GM12878 (cell line): ENCODE measurements around the gene TBX10. TPM values are rescaled to one million over a fixed set of nuclear protein-coding genes. Genes with fewer than 3 reads are reported as not detected.
A peak's percentile ranks its signal among the peaks of the same experiment; 100 is the strongest.

ENCODE experiments used
- ASH2L ChIP-seq: fragments of 300-600, 200-600 bp; sonication (generic); IDR thresholded peaks from 2 replicates; pipeline ENCODE4 v1.6.1; 2017; ENCODE audit warnings: low read depth, mild to moderate bottlenecking, borderline replicate concordance
- BCL3 ChIP-seq: IDR thresholded peaks from 2 replicates; pipeline ENCODE4 v1.6.1; 2011; ENCODE audit warnings: borderline replicate concordance, low read depth, mild to moderate bottlenecking, moderate library complexity, low read length; ENCODE audit not compliant: insufficient read depth, poor library complexity, severe bottlenecking
- CHD2 ChIP-seq: IDR thresholded peaks from 2 replicates; pipeline ENCODE4 v1.6.1; 2011; ENCODE audit warnings: low read depth, low read length, improper control_type of control experiment, borderline replicate concordance
- E2F8 ChIP-seq: fragments of 450-650 bp; IDR thresholded peaks from 2 replicates; pipeline ENCODE4 v1.6.1; 2018; ENCODE audit warnings: mild to moderate bottlenecking, low read depth, moderate library complexity; ENCODE audit not compliant: partially characterized antibody
- GATAD2B ChIP-seq: fragments of 450-650 bp; conservative IDR thresholded peaks from 2 replicates; pipeline ENCODE4 v1.6.1; 2017; ENCODE audit warnings: low read depth, mild to moderate bottlenecking, moderate library complexity
- MTA2 ChIP-seq: fragments of 450-650 bp; IDR thresholded peaks from 2 replicates; pipeline ENCODE4 v1.6.1; 2016; ENCODE audit warnings: low read depth, mild to moderate bottlenecking, moderate library complexity
- NKRF ChIP-seq: fragments of 450-650 bp; conservative IDR thresholded peaks from 2 replicates; pipeline ENCODE4 v1.6.1; 2017; ENCODE audit warnings: mild to moderate bottlenecking, moderate library complexity
- PRDM15 ChIP-seq: fragments of 450-650 bp; formaldehyde crosslinking; IDR thresholded peaks from 2 replicates; pipeline ENCODE4 v1.4.0; 2020; ENCODE audit warnings: mild to moderate bottlenecking, moderate library complexity
- RELB ChIP-seq: fragments of 450-650 bp; IDR thresholded peaks from 2 replicates; pipeline ENCODE4 v1.6.1; 2017; ENCODE audit warnings: low read depth, mild to moderate bottlenecking, moderate library complexity
- SMAD1 ChIP-seq: fragments of 450-650 bp; IDR thresholded peaks from 2 replicates; pipeline ENCODE4 v1.6.1; 2018; ENCODE audit warnings: mild to moderate bottlenecking, low read depth; ENCODE audit not compliant: partially characterized antibody
- SMARCA5 ChIP-seq: fragments of 450-650 bp; IDR thresholded peaks from 2 replicates; pipeline ENCODE4 v1.6.1; 2017; ENCODE audit warnings: mild to moderate bottlenecking
- SMC3 ChIP-seq: IDR thresholded peaks from 2 replicates; pipeline ENCODE4 v1.6.1; 2011; ENCODE audit warnings: low read length, improper control_type of control experiment, borderline replicate concordance
- SREBF1 ChIP-seq: IDR thresholded peaks from 2 replicates; pipeline ENCODE4 v1.6.1; 2012; ENCODE audit warnings: mild to moderate bottlenecking, low read length
- STAT1 ChIP-seq: fragments of 450-650 bp; conservative IDR thresholded peaks from 2 replicates; pipeline ENCODE4 v1.6.1; 2014; ENCODE audit warnings: antibody characterized with exemption, mild to moderate bottlenecking
- USF2 ChIP-seq: IDR thresholded peaks from 2 replicates; pipeline ENCODE4 v1.6.1; 2011; ENCODE audit warnings: low read depth, low read length, improper control_type of control experiment, borderline replicate concordance
- ZSCAN29 ChIP-seq: fragments of 450-650 bp; IDR thresholded peaks from 2 replicates; pipeline ENCODE4 v1.6.1; 2017; ENCODE audit warnings: mild to moderate bottlenecking, moderate library complexity
- polyA plus RNA-seq, 11 experiments: library from polyadenylated mRNA; depleted of rRNA in 4 of 11; unstranded in 6 of 11; stranded (reverse) in 5 of 11; fragments of >200 nt; fragmentation: Nextera tagmentation in 4 of 11; fragmentation: Illumina TruSeq in 1 of 11; extraction: Ambion mirVana in 4 of 11; extraction: Trizol in 1 of 11; gene quantifications; 1 replicate in 1 of 11; 2 replicates in 10 of 11; pipeline versions ENCODE4 v1.2.1 to v1.2.3, GENCODE V29; 2011 to 2016; ENCODE audit warnings: inconsistent platforms in 2 of 11, missing spikeins in 2 of 11, low read depth in 1 of 11
- total RNA-seq, 4 experiments: library from RNA; depleted of rRNA in 3 of 4; stranded (reverse); fragments of >200 nt in 3 of 4; fragmentation: Illumina TruSeq in 1 of 4; extraction: Trizol in 1 of 4; gene quantifications; 2 replicates each; pipeline versions ENCODE4 v1.2.1 to v1.2.3, GENCODE V29; 2013 to 2021

Gene TBX10
- total and polyA plus RNA-seq, 10 of the 15 experiments (the other 5 are each of a cell fraction or from before 2014, with no cell fraction given) = 0.10 to 0.44 (median 0.20) TPM; not detected in 4

GRCh38 chr11:67630228-67630942 lies 9.2 kb downstream of the TBX10 start (continued):
- peak; percentile 50; the same call in 1 of the 2 replicates for TF ChIP-seq NKRF
- peak; percentile 25; the same call in 1 of the 2 replicates for TF ChIP-seq CHD2
- TF ChIP-seq GATAD2B = peak; percentile 87
- TF ChIP-seq PRDM15 = no peak
- no peak for TF ChIP-seq STAT1
- TF ChIP-seq E2F8 = no peak
- no peak for TF ChIP-seq SMAD1
- TF ChIP-seq SMARCA5 = peak; percentile 72
- TF ChIP-seq ZSCAN29 = no peak
- no peak for TF ChIP-seq BCL3
- no peak for TF ChIP-seq MTA2
- TF ChIP-seq RELB = no peak
- no peak for TF ChIP-seq ASH2L
- TF ChIP-seq USF2 = no peak
- TF ChIP-seq SREBF1 = no peak
- peak; percentile 40; the same call in 1 of the 2 replicates for TF ChIP-seq SMC3
